HepG2 (cell line): Measurements from ENCODE around the gene RPLP1. TPM values are rescaled to one million over a fixed set of nuclear protein-coding genes. Genes with fewer than 3 reads are reported as not detected.

ENCODE experiments used
- ARID5B ChIP-seq: IDR thresholded peaks from 2 replicates; pipeline ENCODE4 v1.4.0; 2020; ENCODE audit warnings: mild to moderate bottlenecking, missing genetic modification reagents
- ASH2L ChIP-seq: fragments of 300-600, 200-600 bp; sonication (generic); IDR thresholded peaks from 2 replicates; pipeline ENCODE4 v1.7.0; 2017; ENCODE audit warnings: low read depth, mild to moderate bottlenecking, moderate library complexity, mixed read lengths, low read length; ENCODE audit not compliant: insufficient read length
- BATF2 ChIP-seq: sonication (generic); formaldehyde crosslinking; IDR thresholded peaks from 2 replicates; pipeline ENCODE4 v1.8.0; 2022; ENCODE audit warnings: mild to moderate bottlenecking, missing genetic modification reagents, moderate library complexity
- BCL3 ChIP-seq: sonication (generic); formaldehyde crosslinking; IDR thresholded peaks from 2 replicates; pipeline ENCODE4 v1.5.1; 2020; ENCODE audit warnings: mild to moderate bottlenecking, missing genetic modification reagents, moderate library complexity
- BRD4 ChIP-seq: sonication (generic); formaldehyde crosslinking; IDR thresholded peaks from 2 replicates; pipeline ENCODE4 v1.4.0; 2020; ENCODE audit warnings: missing genetic modification reagents
- GPN1 ChIP-seq: sonication (generic); formaldehyde crosslinking; IDR thresholded peaks from 2 replicates; pipeline ENCODE4 v1.5.1; 2020; ENCODE audit warnings: missing genetic modification reagents, borderline replicate concordance
- HIVEP1 ChIP-seq: sonication (generic); formaldehyde crosslinking; IDR thresholded peaks from 2 replicates; pipeline ENCODE4 v1.4.0; 2020; ENCODE audit warnings: mild to moderate bottlenecking, missing genetic modification reagents
- TCF7 ChIP-seq: sonication (generic); IDR thresholded peaks from 2 replicates; pipeline ENCODE4 v1.6.1; 2016; ENCODE audit warnings: antibody characterized with exemption, low read depth
- TGIF2 ChIP-seq: IDR thresholded peaks from 2 replicates; pipeline ENCODE4 v1.6.1; 2016; ENCODE audit warnings: control low read depth, missing compliant biosample characterization
- THAP7 ChIP-seq: sonication (generic); formaldehyde crosslinking; IDR thresholded peaks from 2 replicates; pipeline ENCODE4 v1.8.1; 2023; ENCODE audit warnings: mild to moderate bottlenecking, missing genetic modification reagents
- ZBTB26 ChIP-seq: IDR thresholded peaks from 2 replicates; pipeline ENCODE4 v1.6.1; 2016; ENCODE audit warnings: missing compliant biosample characterization, missing genetic modification reagents, borderline replicate concordance
- ZEB1 ChIP-seq: IDR thresholded peaks from 2 replicates; pipeline ENCODE4 v1.6.1; 2012; ENCODE audit warnings: mild to moderate bottlenecking, low read depth, inconsistent platforms; ENCODE audit not compliant: insufficient replicate concordance
- ZFX ChIP-seq: sonication (generic); formaldehyde crosslinking; IDR thresholded peaks from 2 replicates; pipeline ENCODE4 v1.4.0; 2020; ENCODE audit warnings: mild to moderate bottlenecking, low read depth, missing genetic modification reagents, moderate library complexity
- ZMYM3 ChIP-seq: sonication (generic); formaldehyde crosslinking; IDR thresholded peaks from 2 replicates; pipeline ENCODE4 v1.5.1; 2020; ENCODE audit warnings: mild to moderate bottlenecking, missing genetic modification reagents
- ZNF20 ChIP-seq: sonication (generic); formaldehyde crosslinking; IDR thresholded peaks from 2 replicates; pipeline ENCODE4 v1.4.0; 2020; ENCODE audit warnings: mild to moderate bottlenecking, moderate library complexity, missing genetic modification reagents
- ZNF382 ChIP-seq: sonication (generic); formaldehyde crosslinking; IDR thresholded peaks from 2 replicates; pipeline ENCODE4 v1.5.0; 2020; ENCODE audit warnings: missing genetic modification reagents, mild to moderate bottlenecking, borderline replicate concordance
- ZNF598 ChIP-seq: sonication (generic); formaldehyde crosslinking; IDR thresholded peaks from 2 replicates; pipeline ENCODE4 v1.5.1; 2020; ENCODE audit warnings: mild to moderate bottlenecking, missing genetic modification reagents, borderline replicate concordance
- ZNF841 ChIP-seq: sonication (generic); formaldehyde crosslinking; IDR thresholded peaks from 2 replicates; pipeline ENCODE4 v1.8.1; 2023; ENCODE audit warnings: missing genetic modification reagents, borderline replicate concordance
- ZSCAN20 ChIP-seq: sonication (generic); formaldehyde crosslinking; IDR thresholded peaks from 2 replicates; pipeline ENCODE4 v1.4.0; 2020; ENCODE audit warnings: missing genetic modification reagents, mild to moderate bottlenecking, borderline replicate concordance
- ZSCAN29 ChIP-seq: sonication (generic); formaldehyde crosslinking; conservative IDR thresholded peaks from 2 replicates; pipeline ENCODE4 v1.4.0; 2020; ENCODE audit warnings: mild to moderate bottlenecking, missing genetic modification reagents
- polyA plus RNA-seq, 8 experiments: library from polyadenylated mRNA; depleted of rRNA in 3 of 8; stranded (reverse) in 7 of 8; unstranded in 1 of 8; fragments of >200 nt; fragmentation: Illumina TruSeq in 4 of 8; extraction: Trizol in 4 of 8; gene quantifications; 2 replicates each; pipeline versions ENCODE4 v1.2.1 to v1.2.3, GENCODE V29; 2011 to 2016; ENCODE audit warnings: low read depth in 4 of 8, missing spikeins in 1 of 8, mixed read lengths in 1 of 8; ENCODE audit not compliant: insufficient read depth in 1 of 8
- total RNA-seq, 5 experiments: library from RNA; depleted of rRNA; stranded (reverse); fragments of >200 nt; fragmentation: Illumina TruSeq; extraction: Trizol; gene quantifications; 2 replicates each; pipeline ENCODE4 v1.2.3, GENCODE V29; 2016; ENCODE audit warnings: low read depth in 1 of 5

The RPLP1 gene
- total and polyA plus RNA-seq, 2 of the 13 experiments (the other 11 are each of a cell fraction or from before 2014, with no cell fraction given): 817 to 929 TPM

- no peak for TF ChIP-seq BATF2 (CRISPR knock-in tag)
- TF ChIP-seq ZNF20: no peak
- TF ChIP-seq ZEB1: no peak
- peak; percentile 83; the same call in 1 of the 2 replicates for TF ChIP-seq BCL3 (CRISPR knock-in tag)
- TF ChIP-seq ZBTB26 (CRISPR knock-in tag): no peak; the same call in 1 of the 2 replicates
- peak; percentile 36; the same call in 1 of the 2 replicates for TF ChIP-seq ARID5B (CRISPR knock-in tag)
- peak; percentile 63 for TF ChIP-seq ASH2L
- no peak for TF ChIP-seq ZNF382 (CRISPR knock-in tag)
- no peak for TF ChIP-seq TCF7
- peak; percentile 35; the same call in 1 of the 2 replicates for TF ChIP-seq BRD4 (CRISPR knock-in tag)
- peak; percentile 20; the same call in 1 of the 2 replicates for TF ChIP-seq TGIF2
- no peak for TF ChIP-seq ZNF841
- TF ChIP-seq ZSCAN20 (CRISPR knock-in tag): 0 out of 2 replicates have a peak, but pooled peaks have one; percentile 59
- 0 out of 2 replicates have a peak, but pooled peaks have one; percentile 18 for TF ChIP-seq HIVEP1 (CRISPR knock-in tag)
- peak; percentile 54; the same call in 1 of the 2 replicates for TF ChIP-seq THAP7 (CRISPR knock-in tag)
- peak; percentile 77; the same call in 1 of the 2 replicates for TF ChIP-seq ZNF598 (CRISPR knock-in tag)
- TF ChIP-seq GPN1 (CRISPR knock-in tag): no peak
- peak; percentile 66 for TF ChIP-seq ZFX (CRISPR knock-in tag)
- TF ChIP-seq ZMYM3 (CRISPR knock-in tag): peak; percentile 85
- TF ChIP-seq ZSCAN29 (CRISPR knock-in tag): no peak
Observed at GRCh38 chr15:69462493-69463181, 10.0 kb downstream of the RPLP1 start (continued).
